ENCODE data around the gene TTC23L.

TTC23L gene, protein sequence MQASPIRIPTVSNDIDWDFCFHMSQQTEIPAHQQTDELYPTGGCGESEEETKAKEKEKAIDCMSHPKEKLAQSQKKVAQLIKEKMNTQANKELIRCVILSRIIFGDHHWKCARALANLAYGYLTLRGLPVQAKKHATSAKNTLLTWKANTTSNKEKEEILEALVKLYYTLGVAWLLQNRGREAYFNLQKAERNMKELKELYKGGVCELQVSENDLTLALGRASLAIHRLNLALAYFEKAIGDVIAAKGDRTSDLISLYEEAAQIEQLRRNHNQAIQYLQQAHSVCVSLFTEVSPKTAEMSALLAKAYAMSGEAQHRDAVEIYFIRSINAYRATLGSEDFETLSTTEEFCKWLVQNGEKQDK

DNA sequence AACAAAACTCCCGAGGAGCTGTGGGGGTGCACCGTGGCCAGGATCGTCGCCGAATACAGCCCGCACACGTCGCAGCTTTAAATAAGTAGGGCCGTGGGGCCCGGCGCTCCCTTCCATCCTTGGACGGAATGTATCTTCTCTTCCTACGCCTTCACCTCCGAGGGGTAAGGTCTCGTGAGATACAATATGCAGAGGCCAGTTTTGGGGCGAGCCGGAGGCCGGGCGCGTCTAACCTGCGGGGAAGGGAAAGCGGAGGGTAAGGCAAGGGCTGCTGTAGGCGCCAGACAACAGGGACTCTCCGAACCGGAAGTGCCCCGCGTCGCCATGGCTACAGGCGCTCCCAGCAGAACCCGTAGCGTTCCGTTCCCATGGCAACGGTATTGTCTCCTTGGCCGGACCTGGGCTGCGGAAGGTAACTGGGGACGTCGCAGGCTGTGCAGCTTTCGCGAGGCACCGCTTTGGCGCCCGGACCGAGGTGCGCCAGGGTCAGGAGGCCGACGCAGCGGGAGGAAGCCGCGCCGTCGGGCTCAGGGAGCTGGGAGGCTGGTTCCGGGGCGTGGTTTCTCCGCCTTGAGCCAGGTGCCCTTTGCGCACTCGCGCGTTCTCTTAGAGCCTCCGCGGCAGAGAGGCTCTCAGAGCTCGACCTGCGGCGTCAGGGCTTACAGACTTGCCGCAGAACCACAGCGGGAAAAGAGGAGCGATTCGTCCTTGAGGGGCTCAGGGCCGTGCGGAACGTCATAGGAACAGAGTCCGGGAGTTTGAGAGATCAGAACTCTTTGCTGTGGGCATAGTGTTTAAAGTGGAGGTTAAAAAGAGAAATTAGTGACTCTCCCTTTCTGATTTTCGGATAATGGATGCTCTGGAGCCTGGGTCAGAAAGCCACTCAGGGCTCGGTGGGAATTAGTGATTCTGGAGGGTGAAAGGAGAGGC, at the start of gene TTC23L:
TTC23L (plus strand) TSS at position 380 of the 930 bp plus-strand sequence. CDS start 1,508 bp downstream, outside the sequence.
- TF ChIP-seq, protein P1, sequence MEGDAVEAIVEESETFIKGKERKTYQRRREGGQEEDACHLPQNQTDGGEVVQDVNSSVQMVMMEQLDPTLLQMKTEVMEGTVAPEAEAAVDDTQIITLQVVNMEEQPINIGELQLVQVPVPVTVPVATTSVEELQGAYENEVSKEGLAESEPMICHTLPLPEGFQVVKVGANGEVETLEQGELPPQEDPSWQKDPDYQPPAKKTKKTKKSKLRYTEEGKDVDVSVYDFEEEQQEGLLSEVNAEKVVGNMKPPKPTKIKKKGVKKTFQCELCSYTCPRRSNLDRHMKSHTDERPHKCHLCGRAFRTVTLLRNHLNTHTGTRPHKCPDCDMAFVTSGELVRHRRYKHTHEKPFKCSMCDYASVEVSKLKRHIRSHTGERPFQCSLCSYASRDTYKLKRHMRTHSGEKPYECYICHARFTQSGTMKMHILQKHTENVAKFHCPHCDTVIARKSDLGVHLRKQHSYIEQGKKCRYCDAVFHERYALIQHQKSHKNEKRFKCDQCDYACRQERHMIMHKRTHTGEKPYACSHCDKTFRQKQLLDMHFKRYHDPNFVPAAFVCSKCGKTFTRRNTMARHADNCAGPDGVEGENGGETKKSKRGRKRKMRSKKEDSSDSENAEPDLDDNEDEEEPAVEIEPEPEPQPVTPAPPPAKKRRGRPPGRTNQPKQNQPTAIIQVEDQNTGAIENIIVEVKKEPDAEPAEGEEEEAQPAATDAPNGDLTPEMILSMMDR (IDR thresholded peaks at IDR 0.05; ENCODE audit: low read depth, low read length, missing control alignments): no peak
- in situ Hi-C loops (cut with HindIII; ENCODE audit: low sequenced_read_pairs): no loop called here
- H3K4me3 ChIP-seq (ENCODE audit: low read depth, low read length): peak within 1 kb of the TSS; percentile 64
- DNase-seq (ENCODE audit: low read depth): peak; percentile 50

DNA sequence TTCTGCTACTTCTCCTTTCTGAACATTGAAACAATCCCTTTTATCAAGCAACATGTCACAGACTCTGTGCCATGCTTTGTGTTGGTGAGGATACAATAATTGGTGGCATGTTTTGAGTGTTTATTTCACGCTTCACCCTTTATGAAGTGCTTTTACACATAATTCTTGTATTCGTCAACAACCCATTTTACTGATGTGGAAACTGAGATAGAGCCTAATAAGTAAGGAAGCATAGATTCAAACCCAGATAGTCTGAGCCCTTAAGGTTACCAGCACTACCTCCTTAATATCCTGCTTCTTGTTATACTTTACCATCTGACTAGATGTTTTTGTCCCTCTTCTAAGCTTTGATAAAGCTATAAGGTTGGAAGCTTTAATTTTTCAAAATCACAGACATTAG, 49.3 kb upstream of the TTC23L start:
- no peak overlapping the region for H3K4me3 ChIP-seq (ENCODE audit: low read depth, low read length)
- DNase-seq (ENCODE audit: low read depth): no peak
- in situ Hi-C loops (cut with HindIII; ENCODE audit: low sequenced_read_pairs): no loop called here
- TF ChIP-seq, protein P1 (IDR thresholded peaks at IDR 0.05; ENCODE audit: low read depth, low read length, missing control alignments): no peak

DNA sequence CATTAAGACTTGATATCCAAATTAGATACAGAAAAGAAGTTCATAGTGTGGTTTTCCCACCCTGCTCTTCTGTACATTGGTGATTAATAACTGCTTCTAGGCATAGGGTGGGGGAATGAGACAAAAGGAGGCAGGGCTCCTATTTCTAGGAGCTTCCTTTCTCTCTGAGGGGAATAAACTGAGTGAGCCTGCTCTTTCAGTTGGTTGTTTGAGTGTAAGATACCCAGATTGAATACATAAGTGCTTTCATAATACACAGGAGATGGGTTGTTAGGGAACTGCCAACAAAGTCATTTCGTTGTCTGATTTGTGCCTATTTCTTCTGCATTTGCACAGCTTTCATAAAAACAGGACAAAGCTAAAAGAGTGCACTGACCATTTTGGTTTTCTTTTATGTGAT, 48.9 kb upstream of the TTC23L start:
- TF ChIP-seq, protein P1 (IDR thresholded peaks at IDR 0.05; ENCODE audit: low read depth, low read length, missing control alignments): no peak
- H3K4me3 ChIP-seq (ENCODE audit: low read depth, low read length): no peak overlapping the region
- in situ Hi-C loops (cut with HindIII; ENCODE audit: low sequenced_read_pairs): no loop called here
- DNase-seq (ENCODE audit: low read depth): no peak

DNA sequence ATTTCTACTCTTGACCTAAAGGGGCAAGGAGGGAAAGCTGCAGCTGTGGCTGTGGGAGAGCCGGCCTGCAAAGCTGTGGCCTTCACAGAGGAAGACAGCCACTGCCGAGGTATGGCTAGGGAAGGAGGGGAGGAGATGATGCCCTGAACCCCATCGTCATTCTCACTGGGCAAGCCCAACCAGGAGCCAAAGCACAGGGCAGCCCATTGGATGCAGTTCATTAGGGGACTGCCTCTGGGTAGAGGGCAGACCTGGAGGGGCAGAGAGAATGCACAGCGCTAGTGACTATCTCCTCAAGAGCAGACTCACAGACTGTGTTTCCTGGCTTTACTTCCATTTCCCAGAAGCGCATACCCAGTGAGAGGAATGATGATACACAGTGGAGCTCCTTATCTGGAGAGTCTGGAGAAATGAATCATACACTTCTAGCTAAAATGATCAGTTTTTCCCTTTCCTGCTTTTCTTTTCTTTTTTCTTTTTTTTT, 47.2 kb upstream of the TTC23L start:
- in situ Hi-C loops (cut with HindIII; ENCODE audit: low sequenced_read_pairs): no loop called here
- no peak for DNase-seq (ENCODE audit: low read depth)
- TF ChIP-seq, protein P1 (IDR thresholded peaks at IDR 0.05; ENCODE audit: low read depth, low read length, missing control alignments): no peak
- H3K4me3 ChIP-seq (ENCODE audit: low read depth, low read length): no peak overlapping the region

DNA sequence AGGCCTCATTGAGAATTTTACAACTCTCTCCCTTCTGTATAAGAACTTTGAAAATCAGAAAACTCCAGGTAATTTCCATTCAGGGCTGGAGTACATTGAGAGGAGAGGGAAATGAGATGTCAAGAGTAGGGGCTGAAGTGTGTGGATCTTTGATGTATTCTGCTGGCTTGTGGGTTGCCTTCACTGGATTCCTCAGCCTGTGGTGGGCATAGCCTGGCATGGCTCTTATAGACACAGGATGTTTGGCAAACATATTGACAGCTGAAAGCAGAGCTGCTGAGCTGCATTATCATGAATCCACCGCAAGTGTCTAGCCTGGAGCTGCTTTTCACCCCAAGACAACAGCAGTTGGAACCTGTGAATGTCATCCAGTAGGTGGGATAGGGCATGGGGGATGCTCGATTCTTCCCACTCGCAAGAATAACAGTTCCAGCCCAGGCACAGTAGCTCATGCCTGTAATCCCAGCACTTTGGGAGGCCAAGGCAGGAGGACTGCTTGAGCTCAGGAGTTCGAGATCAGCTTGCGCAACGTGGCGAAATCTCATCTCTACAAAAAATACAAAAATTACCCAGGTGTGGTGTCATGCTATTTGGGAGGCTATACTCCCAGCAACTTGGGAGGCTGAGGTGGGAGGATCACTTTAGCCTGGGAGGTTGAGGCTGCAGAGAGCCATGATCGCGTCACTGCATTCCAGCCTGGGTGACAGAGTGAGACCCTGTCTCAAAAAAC, 36.0 kb upstream of the TTC23L start:
- TF ChIP-seq, protein P1 (IDR thresholded peaks at IDR 0.05; ENCODE audit: low read depth, low read length, missing control alignments): no peak
- H3K4me3 ChIP-seq (ENCODE audit: low read depth, low read length): no peak overlapping the region
- no peak for DNase-seq (ENCODE audit: low read depth)
- in situ Hi-C loops (cut with HindIII; ENCODE audit: low sequenced_read_pairs): no loop called here
